GM23338 (cell line): ENCODE data around the gene ATOH8.

Experiments used
- CREB1 ChIP-seq: fragments of 250-450 bp; sonication (Bioruptor Pico); IDR thresholded peaks from 2 replicates; pipeline ENCODE4 v1.5.0; 2020; ENCODE audit warnings: low read depth, mild to moderate bottlenecking, moderate library complexity
- CTCF ChIP-seq, 2 experiments: fragments of 200-600 bp in 1 of 2; sonication (generic) in 1 of 2; conservative IDR thresholded peaks; 2 replicates each; pipeline versions ENCODE4 v1.5.1 to v1.6.1; 2016 to 2017; ENCODE audit warnings: antibody characterized with exemption in 2 of 2, low read depth in 2 of 2, mild to moderate bottlenecking in 2 of 2, moderate library complexity in 1 of 2
- EZH2 ChIP-seq: fragments of 200-600 bp; sonication (generic); IDR thresholded peaks from one replicate; pipeline ENCODE4 v1.8.0; 2017; ENCODE audit warnings: antibody characterized with exemption, mild to moderate bottlenecking, low read depth; ENCODE audit not compliant: unreplicated experiment
- EZH2phosphoT487 ChIP-seq: fragments of 200-600 bp; sonication (generic); IDR thresholded peaks from one replicate; pipeline ENCODE4 v1.8.1; 2018; ENCODE audit warnings: antibody characterized with exemption; ENCODE audit not compliant: unreplicated experiment
- JUNB ChIP-seq: IDR thresholded peaks from one replicate; pipeline ENCODE4 v1.6.1; 2016; ENCODE audit warnings: antibody characterized with exemption; ENCODE audit not compliant: unreplicated experiment
- NANOG ChIP-seq: IDR thresholded peaks from 2 replicates; pipeline ENCODE4 v1.6.1; 2016; ENCODE audit warnings: antibody characterized with exemption, borderline replicate concordance
- POLR2AphosphoS5 ChIP-seq: IDR thresholded peaks from 2 replicates; pipeline ENCODE4 v1.6.1; 2016; ENCODE audit warnings: antibody characterized with exemption, low read depth
- REST ChIP-seq: IDR thresholded peaks from one replicate; pipeline ENCODE4 v1.6.1; 2018; ENCODE audit warnings: antibody characterized with exemption; ENCODE audit not compliant: unreplicated experiment
- STAT1 ChIP-seq: IDR thresholded peaks from one replicate; pipeline ENCODE4 v1.6.1; 2016; ENCODE audit warnings: antibody characterized with exemption; ENCODE audit not compliant: unreplicated experiment
- ZNF114 ChIP-seq: fragments of 250-450 bp; sonication (Bioruptor Pico); IDR thresholded peaks from 2 replicates; pipeline ENCODE4 v1.5.0; 2020; ENCODE audit warnings: mild to moderate bottlenecking, moderate library complexity
- TF ChIP-seq, protein P1 (sequence below): fragments of 250-450 bp; sonication (Bioruptor Pico); IDR thresholded peaks from 2 replicates; pipeline ENCODE4 v1.5.0; 2020; ENCODE audit warnings: mild to moderate bottlenecking, moderate library complexity
- TF ChIP-seq, protein P2 (sequence below): IDR thresholded peaks from 2 replicates; pipeline ENCODE4 v1.6.1; 2016; ENCODE audit warnings: antibody characterized with exemption

- no peak for TF ChIP-seq EZH2
- no peak for TF ChIP-seq CREB1 (CRISPR knock-in tag)
- TF ChIP-seq CTCF (conservative IDR thresholded peaks at IDR 0.05; ENCODE audit: low read depth in 2 of 2), result no peak
- TF ChIP-seq STAT1, result no peak
- no peak for TF ChIP-seq EZH2phosphoT487
- TF ChIP-seq POLR2AphosphoS5, result no peak
- TF ChIP-seq REST, result no peak
- TF ChIP-seq NANOG, result no peak
- TF ChIP-seq ZNF114 (CRISPR knock-in tag), result no peak
- no peak for TF ChIP-seq JUNB
- TF ChIP-seq, protein P1, sequence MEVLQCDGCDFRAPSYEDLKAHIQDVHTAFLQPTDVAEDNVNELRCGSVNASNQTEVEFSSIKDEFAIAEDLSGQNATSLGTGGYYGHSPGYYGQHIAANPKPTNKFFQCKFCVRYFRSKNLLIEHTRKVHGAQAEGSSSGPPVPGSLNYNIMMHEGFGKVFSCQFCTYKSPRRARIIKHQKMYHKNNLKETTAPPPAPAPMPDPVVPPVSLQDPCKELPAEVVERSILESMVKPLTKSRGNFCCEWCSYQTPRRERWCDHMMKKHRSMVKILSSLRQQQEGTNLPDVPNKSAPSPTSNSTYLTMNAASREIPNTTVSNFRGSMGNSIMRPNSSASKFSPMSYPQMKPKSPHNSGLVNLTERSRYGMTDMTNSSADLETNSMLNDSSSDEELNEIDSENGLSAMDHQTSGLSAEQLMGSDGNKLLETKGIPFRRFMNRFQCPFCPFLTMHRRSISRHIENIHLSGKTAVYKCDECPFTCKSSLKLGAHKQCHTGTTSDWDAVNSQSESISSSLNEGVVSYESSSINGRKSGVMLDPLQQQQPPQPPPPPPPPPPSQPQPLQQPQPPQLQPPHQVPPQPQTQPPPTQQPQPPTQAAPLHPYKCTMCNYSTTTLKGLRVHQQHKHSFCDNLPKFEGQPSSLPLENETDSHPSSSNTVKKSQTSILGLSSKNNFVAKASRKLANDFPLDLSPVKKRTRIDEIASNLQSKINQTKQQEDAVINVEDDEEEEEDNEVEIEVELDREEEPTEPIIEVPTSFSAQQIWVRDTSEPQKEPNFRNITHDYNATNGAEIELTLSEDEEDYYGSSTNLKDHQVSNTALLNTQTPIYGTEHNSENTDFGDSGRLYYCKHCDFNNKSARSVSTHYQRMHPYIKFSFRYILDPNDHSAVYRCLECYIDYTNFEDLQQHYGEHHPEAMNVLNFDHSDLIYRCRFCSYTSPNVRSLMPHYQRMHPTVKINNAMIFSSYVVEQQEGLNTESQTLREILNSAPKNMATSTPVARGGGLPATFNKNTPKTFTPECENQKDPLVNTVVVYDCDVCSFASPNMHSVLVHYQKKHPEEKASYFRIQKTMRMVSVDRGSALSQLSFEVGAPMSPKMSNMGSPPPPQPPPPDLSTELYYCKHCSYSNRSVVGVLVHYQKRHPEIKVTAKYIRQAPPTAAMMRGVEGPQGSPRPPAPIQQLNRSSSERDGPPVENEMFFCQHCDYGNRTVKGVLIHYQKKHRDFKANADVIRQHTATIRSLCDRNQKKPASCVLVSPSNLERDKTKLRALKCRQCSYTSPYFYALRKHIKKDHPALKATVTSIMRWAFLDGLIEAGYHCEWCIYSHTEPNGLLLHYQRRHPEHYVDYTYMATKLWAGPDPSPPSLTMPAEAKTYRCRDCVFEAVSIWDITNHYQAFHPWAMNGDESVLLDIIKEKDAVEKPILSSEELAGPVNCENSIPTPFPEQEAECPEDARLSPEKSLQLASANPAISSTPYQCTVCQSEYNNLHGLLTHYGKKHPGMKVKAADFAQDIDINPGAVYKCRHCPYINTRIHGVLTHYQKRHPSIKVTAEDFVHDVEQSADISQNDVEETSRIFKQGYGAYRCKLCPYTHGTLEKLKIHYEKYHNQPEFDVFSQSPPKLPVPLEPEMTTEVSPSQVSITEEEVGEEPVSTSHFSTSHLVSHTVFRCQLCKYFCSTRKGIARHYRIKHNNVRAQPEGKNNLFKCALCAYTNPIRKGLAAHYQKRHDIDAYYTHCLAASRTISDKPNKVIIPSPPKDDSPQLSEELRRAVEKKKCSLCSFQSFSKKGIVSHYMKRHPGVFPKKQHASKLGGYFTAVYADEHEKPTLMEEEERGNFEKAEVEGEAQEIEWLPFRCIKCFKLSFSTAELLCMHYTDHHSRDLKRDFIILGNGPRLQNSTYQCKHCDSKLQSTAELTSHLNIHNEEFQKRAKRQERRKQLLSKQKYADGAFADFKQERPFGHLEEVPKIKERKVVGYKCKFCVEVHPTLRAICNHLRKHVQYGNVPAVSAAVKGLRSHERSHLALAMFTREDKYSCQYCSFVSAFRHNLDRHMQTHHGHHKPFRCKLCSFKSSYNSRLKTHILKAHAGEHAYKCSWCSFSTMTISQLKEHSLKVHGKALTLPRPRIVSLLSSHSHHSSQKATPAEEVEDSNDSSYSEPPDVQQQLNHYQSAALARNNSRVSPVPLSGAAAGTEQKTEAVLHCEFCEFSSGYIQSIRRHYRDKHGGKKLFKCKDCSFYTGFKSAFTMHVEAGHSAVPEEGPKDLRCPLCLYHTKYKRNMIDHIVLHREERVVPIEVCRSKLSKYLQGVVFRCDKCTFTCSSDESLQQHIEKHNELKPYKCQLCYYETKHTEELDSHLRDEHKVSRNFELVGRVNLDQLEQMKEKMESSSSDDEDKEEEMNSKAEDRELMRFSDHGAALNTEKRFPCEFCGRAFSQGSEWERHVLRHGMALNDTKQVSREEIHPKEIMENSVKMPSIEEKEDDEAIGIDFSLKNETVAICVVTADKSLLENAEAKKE (CRISPR knock-in tag), result no peak
- TF ChIP-seq, protein P2, sequence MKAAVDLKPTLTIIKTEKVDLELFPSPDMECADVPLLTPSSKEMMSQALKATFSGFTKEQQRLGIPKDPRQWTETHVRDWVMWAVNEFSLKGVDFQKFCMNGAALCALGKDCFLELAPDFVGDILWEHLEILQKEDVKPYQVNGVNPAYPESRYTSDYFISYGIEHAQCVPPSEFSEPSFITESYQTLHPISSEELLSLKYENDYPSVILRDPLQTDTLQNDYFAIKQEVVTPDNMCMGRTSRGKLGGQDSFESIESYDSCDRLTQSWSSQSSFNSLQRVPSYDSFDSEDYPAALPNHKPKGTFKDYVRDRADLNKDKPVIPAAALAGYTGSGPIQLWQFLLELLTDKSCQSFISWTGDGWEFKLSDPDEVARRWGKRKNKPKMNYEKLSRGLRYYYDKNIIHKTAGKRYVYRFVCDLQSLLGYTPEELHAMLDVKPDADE, result no peak
These were observed 20.6 kb downstream of the ATOH8 start for GRCh38 chr2:85774126-85774978.
